HG03280 (cell line): Measurements from ENCODE around the gene TCP11L1.
"Not testable (repeated sequence)": the region's sequence is repeated elsewhere in the genome, so short reads cannot be mapped to it uniquely, and the experiment has no call there.

Source experiments
- ATAC-seq: cut with Tn5 transposase; IDR thresholded peaks from one replicate; pipeline ENCODE4 v1.9.1; 2021; ENCODE audit warnings: mild to moderate bottlenecking, moderate library complexity; ENCODE audit not compliant: unreplicated experiment

TCP11L1 gene

DNA sequence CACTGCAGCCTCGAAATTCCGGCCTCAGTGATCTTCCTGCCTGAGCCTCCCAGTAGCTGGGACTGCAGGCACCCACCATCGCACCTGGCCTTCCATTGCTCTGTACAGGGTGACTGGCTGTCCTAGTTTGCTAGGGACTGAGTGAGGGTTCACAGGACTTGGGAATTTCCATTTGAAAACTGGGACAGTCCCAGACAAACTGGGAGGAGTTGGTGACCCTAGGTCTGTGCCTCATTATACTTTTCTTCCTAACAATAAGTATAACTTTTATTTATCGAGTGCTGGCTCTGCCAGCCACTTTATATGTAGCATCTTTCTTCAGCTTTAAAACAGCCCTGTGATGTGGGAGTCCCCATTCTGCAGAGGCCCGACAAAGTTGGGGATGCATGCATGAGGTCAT, 25.5 kb downstream of the TCP11L1 start:
- ATAC-seq, result no peak

DNA sequence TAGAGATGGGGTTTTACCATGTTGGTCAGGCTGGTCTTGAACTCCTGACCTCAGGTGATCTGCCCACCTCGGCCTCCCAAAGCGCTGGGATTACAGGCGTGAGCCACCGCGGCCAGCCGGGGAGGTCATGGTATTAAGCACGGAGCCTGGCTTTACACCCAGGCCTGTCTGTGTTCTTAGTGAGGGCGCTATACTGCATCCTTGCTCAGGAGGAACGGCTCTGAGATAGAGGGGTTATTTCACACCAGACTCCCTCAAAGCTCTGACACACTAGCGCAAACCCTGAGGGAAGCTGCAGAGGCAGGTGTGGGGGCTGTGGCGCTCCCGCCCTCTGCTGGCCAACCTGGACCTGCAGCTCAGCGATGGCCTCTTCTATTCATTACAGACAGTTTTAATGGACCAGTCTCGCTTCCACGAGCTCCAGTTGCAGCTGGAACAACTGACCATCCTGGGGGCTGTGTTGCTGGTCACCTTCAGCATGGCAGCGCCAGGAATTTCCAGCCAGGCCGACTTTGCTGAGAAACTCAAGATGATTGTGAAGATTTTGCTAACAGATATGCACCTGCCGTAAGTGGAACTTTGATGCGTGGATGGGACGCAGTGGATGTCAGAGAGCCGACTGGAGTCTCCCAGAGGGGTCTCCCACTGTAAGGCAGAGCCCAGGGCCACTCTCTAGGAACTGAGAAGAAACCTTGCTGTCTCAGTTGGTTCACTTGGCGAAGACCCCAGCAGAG, 26.2 kb downstream of the TCP11L1 start:
- ATAC-seq, result peak; percentile 55

DNA sequence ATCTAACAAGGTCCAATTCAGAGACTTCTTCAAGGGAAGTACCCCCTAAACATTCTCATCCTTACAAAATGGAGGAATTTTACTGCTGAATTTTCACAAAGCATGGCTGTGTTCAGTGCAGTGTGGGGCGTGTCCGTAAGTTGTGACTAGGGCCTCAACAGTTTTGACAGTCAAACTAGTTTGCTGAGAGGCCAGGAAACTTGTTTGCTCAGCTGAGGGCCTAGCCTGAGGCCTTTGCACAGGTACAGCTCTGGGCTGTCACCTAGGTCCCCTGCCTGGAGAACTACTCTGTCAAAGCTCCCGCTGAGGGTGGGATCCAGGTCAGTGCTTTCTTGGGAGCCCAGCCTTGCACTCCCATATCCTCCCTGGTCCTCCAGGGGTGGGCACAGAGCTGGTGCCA, 27.9 kb downstream of the TCP11L1 start:
- no peak for ATAC-seq

DNA sequence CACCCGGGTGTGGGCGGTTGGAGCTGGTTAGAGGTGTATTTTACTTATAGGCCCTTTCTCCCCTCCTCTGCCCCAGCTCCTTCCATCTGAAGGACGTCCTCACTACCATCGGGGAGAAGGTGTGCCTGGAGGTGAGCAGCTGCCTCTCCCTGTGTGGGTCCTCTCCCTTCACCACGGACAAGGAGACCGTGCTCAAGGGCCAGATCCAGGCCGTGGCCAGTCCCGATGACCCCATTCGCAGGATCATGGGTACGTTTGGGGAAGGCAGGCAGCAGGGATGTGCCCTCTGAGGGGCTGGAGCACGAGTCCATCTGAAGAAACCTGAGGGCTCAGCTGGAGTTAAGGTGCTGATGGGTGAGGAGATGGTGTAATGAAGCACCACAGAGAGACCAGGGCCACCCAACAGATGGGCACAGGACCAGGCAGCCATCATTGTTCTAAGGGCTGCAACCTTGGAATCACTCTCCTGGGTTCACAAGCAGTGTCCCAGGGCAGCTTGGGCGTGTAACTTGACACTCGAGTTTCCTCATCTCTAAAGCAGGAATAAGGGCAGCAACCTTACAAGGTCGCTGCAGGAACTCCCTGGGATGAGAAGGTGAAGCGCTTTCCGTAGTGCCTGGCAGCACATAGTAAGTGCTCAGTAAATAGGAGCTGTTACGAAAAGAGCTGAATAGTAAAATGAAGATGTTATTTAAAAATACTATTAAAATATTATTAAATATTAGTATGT, 29.4 kb downstream of the TCP11L1 start:
- no peak for ATAC-seq

DNA sequence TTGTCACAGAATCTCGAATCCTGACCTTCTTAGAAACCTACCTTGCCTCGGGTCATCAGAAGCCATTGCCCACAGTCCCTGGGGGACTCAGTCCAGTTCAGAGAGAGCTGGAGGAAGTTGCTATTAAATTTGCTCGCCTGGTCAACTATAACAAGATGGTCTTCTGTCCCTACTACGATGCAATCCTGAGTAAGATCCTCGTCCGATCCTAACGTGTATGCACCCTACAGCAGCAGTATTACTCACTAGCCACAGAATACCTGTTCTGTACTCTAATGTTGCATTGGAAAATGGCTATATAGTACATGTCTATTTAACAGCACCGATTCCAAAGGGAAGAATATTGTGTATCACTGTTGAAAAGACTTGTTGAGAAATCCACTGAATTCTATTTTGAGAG, 33.1 kb downstream of the TCP11L1 start:
- no peak for ATAC-seq

DNA sequence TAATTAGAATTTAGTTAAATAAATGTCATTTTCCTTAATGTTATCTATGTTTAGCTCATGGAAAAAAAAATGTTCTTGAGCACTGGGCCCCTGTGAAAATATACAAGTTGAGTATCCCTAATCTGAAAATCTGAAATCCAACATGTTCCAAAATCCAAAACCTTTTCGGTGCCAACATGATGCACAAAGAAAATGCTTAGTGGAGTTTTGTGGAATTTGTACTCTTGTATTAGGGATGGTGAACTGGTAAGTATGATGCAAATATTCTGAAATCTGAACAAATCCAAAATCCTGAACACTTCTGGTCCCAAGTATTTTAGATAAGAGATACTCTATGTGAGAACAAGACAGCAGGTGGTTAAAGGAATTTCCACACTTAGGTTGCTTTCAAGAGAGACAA, 44.5 kb downstream of the TCP11L1 start:
- no peak for ATAC-seq

DNA sequence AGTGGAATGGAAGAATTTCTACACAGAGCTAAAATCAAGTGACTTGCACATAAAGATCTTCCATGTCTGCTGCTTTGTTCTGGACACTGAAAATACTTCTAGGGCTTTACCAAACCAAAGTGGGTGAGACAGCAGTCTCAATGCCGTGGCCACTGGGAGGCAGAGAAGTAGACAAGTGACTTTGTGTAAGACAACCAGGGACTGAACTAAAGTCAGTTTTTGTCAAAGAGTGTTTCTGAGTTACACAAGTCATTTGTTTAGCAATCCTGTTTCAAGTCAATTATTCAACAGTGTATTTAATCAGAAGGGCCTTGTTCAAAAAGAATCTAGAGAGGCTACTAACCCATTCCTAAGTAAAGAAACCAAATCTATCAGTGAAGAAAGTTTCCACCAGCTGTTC, 46.6 kb downstream of the TCP11L1 start:
- ATAC-seq, result no peak

DNA sequence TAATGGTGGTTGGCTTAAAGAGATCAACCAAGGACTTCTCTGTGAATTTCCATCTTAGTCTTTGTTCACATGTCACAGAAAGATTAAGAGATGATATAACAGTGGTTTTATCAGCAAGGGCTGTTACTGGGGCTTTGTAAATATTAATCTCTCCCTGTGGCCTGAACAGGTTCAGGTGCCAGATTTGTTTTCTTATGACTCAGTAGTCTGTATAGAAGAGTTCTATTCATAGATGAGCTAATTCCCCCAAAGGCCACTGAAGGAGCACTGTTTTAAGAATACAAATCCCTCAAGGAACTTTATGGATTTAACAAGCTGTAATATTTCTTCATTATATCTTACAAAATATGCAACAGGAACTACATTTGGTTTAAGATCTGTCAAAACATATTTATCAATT, 50.4 kb downstream of the TCP11L1 start:
- ATAC-seq, result no peak

DNA sequence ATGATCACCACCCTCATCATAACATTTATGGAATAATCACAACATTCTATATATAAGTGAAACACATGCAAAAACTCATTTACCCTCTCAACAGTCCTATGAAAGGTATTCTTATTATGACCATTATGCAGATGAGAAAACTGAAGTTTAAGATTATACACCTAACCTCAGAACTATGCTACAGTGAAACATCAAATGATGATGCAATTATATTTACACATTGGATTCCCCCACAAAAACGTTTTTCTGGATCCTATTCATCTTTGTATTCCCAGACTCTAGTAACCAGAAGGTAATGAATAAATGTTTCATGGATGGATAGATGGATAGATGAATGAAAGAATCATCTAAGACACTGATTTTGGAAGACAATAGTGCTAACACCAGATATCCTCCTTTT, 54.8 kb downstream of the TCP11L1 start:
- ATAC-seq, result no peak

DNA sequence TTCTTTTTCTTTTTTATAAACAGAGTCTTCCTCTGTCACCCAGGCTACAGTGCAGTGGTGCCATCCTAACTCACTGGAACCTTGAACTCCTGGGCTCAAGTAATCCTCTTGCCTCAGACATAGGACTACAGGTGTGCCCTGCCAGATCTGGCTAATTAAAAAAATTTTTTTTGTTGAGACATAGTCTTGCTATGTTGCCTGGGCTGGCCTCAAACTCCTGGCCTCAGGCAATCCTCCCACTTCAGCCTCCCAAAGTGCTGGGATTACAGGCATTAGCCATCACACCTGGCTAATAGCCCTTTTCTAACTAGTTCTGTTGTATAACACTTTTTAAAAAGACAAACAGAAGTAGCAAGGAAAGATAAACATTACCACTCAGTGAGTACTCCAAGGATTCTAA, 64.5 kb downstream of the TCP11L1 start:
- ATAC-seq, result no peak

DNA sequence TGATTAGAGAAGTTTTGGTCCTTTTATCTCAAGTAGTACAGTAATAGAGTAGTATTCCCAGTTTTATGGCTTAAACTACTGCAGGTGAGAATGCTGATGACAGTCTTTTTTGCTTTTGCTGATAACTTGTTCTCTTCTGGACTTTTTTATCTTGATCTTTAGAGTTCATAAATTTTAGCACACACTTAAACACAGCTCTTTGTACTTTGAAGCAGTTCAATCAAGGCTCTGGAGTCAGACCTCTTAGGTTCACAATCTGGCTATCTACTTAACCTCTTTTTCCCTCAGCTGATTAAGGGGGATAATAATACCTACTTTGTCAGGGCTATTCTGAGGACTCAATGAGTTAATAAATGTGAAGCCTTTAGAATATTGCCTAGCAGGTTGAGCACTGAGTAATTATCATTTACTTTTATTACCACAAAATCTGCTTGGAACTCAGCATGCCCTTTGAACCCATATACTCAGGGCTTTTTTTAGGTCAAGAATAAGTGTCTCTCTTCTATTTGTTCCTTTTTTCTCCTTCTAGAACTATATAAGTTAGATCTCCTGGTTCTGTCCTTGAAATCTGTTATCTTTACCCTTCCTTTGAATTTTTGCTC, 70.0 kb downstream of the TCP11L1 start:
- no peak for ATAC-seq

DNA sequence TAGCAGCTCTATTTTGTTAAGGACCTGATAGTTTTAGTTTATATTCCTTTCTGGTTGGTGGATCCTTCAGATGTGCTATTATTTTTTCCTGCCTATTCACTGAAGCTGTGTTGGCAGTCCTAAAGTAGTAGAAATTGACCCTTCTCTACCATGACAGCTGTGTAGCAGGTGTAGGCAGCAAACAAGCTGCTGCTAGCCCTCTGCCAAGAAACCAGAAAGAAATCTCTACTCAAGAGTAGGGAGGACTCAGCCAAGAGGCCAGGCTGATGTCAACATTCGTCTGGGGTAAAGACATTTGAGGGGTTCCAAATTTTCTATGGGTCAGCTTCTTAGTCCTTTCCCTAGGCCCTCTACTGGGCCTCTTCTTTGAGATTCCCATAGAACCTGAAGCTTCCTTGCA, 70.7 kb downstream of the TCP11L1 start:
- ATAC-seq, result no peak

DNA sequence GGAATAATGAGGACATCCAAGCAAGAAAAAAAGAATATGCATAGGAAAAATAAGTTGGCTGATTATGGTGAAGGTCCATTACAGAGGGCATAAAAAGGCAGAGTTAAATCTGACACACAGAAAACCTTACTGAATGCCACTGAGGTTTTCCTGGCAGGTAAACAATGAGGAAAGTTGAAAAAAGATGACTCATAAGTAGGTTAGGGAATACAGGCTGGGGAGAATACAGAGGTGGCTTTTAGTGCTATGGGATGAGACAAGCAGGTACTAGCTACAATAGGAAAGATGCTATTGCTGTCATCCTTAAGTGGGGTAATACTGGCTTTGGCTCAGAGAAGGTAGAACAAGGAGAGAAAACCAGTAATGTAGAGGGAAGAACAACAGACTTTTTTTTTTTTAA, 77.2 kb downstream of the TCP11L1 start:
- no peak for ATAC-seq

DNA sequence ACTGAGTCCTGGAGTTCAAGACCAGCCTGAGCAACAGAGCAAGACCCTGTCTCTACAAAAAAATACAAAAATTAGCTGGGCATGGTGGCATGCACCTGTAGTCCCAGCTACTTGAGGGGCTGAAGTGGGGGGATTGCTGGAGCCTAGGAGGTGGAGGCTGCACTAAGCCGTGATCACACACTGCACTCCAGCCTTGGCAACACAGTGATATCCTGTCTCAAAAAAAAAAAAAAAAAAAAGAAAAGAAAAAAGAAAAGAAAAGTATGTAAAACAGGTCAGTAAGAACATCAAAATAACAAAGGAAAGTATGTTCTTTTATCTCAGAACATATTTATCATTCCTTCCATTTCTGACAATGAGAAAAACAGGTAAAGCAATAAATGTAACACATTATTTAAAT, 83.3 kb downstream of the TCP11L1 start:
- ATAC-seq, result not testable (repeated sequence)
